Measurements from ENCODE around the gene GPR141.

DNA sequence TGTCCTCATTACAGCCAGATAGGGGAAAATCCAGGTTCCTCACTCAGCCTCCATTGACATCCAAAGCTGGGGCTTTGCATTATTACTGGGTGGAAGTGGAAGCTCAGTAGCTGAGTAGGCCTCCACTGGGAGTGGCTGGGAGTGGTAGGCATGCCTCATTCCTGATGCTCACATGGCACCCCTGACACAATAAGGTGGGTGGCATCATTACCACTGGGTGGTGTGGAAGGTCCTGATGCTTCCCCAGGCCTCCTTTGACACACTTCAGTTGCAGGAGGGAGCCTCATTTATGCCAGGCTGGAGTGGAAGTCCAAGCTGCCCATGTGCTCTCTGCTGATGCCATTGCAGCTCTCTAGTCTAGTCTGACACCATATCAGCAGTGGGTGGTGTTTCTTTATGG lies 48.2 kb upstream of the GPR141 start:
- TF ChIP-seq POLR2A (IDR thresholded peaks at IDR 0.05; ENCODE audit: low read length) (no peak), GATA1 (IDR thresholded peaks at IDR 0.05; ENCODE audit: low read depth, low read length) (no peak)

All from erythroblast (primary cell).